Regular cardiac myocyte (primary cell): ENCODE data around the gene LTA. TPM values are rescaled to one million over a fixed set of nuclear protein-coding genes. Genes with fewer than 3 reads are reported as not detected.

Experiments used
- total RNA-seq: library from RNA; depleted of rRNA; stranded (reverse); fragments of >200 nt; gene quantifications from 2 replicates; pipeline ENCODE4 v1.2.3, GENCODE V29; 2014

Gene LTA, protein sequence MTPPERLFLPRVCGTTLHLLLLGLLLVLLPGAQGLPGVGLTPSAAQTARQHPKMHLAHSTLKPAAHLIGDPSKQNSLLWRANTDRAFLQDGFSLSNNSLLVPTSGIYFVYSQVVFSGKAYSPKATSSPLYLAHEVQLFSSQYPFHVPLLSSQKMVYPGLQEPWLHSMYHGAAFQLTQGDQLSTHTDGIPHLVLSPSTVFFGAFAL
- total RNA-seq = not detected in 2 replicates

DNA sequence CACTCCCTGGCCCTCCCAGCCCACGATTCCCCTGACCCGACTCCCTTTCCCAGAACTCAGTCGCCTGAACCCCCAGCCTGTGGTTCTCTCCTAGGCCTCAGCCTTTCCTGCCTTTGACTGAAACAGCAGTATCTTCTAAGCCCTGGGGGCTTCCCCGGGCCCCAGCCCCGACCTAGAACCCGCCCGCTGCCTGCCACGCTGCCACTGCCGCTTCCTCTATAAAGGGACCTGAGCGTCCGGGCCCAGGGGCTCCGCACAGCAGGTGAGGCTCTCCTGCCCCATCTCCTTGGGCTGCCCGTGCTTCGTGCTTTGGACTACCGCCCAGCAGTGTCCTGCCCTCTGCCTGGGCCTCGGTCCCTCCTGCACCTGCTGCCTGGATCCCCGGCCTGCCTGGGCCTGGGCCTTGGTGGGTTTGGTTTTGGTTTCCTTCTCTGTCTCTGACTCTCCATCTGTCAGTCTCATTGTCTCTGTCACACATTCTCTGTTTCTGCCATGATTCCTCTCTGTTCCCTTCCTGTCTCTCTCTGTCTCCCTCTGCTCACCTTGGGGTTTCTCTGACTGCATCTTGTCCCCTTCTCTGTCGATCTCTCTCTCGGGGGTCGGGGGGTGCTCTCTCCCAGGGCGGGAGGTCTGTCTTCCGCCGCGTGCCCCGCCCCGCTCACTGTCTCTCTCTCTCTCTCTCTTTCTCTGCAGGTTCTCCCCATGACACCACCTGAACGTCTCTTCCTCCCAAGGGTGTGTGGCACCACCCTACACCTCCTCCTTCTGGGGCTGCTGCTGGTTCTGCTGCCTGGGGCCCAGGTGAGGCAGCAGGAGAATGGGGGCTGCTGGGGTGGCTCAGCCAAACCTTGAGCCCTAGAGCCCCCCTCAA is at the start of gene LTA:
Gene LTA (plus strand): TSS at position 249 of the 871 bp plus-strand sequence. CDS start 454 bp downstream, at position 703.

DNA sequence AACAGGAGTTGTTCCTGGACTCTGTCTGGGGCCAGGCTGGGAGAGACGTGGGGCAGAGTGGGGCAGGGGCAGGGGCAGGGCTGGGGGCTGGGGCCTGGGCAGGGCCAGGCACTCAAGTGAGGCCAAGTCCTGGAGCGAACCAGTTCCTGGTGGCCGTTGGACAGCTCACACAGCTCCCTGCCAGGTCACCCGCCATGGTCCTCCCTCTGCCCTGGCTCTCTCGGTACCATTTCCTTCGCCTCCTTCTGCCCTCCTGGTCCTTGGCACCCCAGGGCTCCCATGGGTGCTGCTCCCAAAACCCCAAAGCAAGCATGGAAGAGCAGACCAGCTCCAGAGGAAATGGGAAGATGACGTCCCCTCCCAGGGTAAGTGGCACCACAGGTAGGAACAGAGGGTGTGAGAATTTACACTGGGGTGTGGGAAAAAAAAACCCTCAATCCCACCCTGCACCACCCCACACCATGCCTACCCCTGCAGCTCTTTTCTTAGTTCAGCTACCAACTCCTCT is 43.2 kb upstream of the LTA start, which contains the start of gene MCCD1:
Gene MCCD1 (plus strand): TSS at position 142 of the 508 bp plus-strand sequence. CDS start 53 bp downstream, at position 195.

DNA sequence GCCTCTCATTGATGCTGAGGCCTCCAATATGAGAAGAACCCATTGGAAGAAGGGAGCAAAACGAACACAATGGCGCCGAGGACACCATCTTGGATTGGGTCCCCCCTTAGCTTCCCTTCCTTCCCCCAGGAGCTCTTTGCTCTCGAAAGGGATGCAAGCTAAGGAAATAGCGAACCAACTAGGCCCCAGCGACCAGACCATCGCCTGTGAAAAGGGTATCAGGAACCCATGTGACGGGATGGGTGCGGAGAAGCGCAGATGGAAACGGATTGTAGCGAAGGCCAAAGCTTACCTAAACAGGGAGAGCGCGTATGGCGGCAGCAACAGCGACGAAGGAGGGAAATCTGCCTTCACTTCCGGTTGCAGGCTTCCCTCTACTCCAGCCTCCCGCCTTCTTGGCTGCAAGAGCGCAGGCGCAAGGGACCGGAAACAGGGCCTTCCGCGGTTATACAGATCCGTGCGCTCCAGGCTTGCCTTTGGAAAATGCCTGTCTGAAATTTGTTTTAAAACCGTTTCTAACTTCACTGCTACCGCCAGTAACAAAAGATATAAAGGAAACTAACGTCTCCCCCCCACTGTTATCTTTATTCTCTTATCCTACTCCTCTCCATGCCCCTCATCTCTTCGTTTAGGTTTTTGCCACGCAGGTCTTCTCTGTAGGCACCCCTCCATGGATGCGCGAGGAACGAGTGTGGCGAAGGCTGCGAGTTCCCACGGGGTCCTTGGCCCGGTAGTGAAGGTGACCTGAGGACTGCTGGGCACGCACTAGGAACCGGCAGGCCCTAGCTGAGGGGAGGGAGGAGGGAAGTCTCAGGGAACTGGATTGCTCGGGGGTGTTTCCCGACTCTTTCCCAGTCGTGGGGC is 30.2 kb upstream of the LTA start, which contains the start of gene DDX39B:
Gene DDX39B (minus strand): TSS at position 346 of the 864 bp plus-strand sequence. CDS start 1,471 bp downstream, outside the sequence.

DNA sequence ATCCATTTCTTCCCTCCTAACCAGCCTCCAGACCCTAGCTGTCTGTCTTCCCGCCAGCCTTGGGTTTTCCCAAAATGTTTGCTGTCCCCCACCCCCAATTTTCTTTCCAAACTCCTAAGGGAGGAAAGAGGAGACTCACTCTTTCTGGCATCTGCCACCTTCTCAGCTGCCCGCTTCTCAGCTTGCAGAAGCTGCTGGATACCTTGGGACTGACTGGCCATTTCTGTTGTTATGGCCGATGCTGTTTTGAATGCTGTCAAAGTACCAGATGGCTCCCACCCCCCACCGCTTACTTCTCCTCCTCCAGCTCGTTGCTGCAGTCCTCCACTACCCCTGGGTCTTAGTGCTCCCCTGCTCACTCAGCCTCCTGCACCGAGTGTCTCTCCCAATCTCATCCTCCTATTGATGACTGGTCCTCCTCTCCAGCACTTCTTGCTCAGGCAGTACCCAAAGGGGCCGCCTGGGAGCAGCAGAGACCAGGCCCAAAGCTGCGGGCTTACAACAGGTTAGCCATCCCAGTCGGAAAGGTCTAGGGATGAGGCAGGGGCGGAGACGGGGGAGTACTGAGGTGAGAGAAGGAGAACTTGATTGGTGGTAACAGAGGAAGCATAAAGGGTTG is 25.6 kb upstream of the LTA start, which contains the start of gene ATP6V1G2:
Gene ATP6V1G2 (minus strand): TSS at position 270 of the 619 bp plus-strand sequence. CDS start 49 bp downstream, at position 221.

DNA sequence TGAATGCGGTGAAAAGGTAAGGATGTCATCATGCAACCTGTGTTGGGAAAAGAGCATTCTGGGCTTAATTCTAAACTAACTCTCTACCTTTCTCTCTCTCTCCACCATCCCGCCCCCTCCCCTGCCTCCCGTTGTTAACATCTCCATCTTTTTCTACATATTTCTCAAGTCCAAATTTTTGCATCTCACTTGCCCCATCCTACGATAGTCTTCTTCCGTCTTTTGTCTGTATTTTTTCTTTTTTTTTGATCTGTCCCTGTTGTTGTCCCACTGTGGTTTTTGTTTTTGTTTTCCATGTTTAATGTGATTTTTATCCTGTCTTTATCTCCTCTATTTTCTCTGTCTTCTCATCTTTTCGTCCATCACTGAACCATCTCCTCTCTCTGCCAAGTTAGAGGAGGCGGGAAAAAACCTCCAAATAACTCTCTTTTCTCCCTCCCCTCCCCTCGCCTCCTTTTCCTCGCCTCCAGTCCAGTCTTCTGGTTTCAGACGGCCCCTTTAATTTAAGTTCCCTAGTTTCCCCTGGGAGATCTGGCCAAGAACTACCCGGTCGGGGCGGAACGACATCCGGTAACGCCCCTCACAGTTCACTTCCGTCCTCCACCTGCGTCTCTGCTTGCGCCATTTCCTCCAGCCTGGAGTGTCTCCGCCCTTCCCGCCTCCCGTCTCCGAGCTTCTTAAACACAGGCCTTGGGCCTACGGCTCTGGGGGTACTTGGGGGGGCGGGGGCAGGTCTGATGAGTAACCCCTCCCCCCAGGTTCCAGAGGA is 24.9 kb upstream of the LTA start, which contains the start of gene NFKBIL1:
Gene NFKBIL1 (plus strand): TSS at position 651 of the 769 bp plus-strand sequence. CDS start 87 bp downstream, at position 738.

DNA sequence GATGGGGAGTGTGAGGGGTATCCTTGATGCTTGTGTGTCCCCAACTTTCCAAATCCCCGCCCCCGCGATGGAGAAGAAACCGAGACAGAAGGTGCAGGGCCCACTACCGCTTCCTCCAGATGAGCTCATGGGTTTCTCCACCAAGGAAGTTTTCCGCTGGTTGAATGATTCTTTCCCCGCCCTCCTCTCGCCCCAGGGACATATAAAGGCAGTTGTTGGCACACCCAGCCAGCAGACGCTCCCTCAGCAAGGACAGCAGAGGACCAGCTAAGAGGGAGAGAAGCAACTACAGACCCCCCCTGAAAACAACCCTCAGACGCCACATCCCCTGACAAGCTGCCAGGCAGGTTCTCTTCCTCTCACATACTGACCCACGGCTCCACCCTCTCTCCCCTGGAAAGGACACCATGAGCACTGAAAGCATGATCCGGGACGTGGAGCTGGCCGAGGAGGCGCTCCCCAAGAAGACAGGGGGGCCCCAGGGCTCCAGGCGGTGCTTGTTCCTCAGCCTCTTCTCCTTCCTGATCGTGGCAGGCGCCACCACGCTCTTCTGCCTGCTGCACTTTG is 3.3 kb downstream of the LTA start, which contains the start of gene TNF:
Gene TNF (plus strand): TSS at position 231 of the 567 bp plus-strand sequence. CDS start 177 bp downstream, at position 408.

DNA sequence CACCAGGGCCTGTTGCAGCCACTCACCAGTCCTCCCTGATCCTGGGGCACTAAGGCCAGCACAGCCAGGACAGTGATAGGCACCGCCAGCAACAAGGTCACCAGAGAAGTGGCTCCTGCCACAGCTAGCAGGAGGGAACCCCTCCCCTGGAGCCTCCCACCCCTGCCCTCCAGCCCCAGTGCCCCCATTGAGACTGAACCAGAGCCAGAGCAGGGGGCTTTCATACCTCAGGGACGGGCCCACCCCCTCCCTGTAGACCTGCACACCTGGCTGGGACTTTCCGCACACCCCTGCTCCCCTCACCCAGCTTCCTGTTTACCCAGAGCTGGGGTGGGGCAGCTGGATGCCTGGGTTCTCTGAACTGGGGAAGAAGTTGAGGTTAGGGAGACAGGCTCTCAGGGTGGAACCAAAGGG is 10.1 kb downstream of the LTA start, which contains the start of gene LTB:
Gene LTB (minus strand): TSS at position 195 of the 414 bp plus-strand sequence. CDS start 7 bp downstream, at position 188.

DNA sequence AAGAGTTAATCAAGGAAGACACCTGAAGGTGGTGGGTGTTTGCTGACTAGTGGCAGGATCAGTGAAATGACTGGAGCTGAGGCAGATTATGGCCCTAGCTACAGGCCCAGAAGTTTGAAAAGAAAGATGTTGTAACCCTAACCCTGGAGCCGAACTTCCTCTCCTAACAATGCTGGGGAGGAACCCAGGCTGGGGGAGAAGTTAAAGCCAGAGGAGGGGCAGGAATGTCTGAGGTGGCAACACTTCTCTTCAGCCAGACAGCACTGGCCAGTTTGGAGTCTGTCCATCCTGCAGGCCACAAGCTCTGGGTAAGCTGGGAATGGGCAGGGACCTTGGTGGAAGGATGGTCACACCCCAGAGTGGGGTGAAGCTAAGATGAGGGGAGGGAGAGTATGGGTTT is 13.9 kb downstream of the LTA start, which contains the start of gene LST1:
Gene LST1 (plus strand): TSS at position 270 of the 400 bp plus-strand sequence. CDS start 1,023 bp downstream, outside the sequence.

DNA sequence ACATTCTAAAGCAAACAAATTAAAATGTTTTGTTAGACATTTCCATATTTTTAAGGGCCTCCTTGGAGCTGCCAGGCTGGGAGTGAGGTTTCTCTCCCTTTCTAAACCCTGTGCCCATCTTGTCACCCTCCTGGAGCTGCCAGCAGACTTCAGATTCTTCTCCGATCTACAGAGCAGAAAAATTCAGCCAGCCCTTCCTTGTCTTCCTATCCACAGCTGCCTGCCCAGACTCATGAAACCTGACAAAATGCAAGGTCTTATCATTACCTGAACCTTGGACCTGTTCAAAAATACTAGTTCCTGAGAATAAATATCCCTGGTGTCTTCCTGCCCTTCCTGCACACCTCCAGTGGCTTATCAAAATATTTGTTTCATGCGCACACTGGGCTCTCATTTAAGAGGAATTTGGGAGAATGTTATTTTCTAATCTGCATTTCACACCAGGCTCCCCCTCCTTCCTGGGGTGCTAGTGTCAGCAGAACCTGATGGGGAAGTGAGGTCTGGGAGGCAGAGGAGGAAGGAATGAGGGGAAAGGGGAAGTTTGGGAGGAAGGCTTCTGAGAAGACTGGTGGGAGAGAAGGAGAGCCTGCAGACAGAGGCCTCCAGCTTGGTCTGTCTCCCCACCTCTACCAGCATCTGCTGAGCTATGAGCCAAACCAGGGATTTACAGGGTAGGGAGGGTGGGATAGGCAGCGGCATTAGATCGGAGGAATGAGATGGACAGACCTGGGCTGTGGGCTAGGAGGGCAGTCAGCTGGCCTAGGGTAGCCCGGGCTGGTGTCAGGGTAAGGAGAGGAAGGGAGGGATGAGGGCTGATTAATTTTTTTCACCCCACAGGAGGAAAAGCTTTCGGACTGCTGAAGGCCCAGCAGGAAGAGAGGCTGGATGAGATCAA is 42.8 kb downstream of the LTA start, which contains the start of gene AIF1:
Gene AIF1 (plus strand): TSS at position 551 of the 895 bp plus-strand sequence. CDS start 96 bp downstream, at position 647.

DNA sequence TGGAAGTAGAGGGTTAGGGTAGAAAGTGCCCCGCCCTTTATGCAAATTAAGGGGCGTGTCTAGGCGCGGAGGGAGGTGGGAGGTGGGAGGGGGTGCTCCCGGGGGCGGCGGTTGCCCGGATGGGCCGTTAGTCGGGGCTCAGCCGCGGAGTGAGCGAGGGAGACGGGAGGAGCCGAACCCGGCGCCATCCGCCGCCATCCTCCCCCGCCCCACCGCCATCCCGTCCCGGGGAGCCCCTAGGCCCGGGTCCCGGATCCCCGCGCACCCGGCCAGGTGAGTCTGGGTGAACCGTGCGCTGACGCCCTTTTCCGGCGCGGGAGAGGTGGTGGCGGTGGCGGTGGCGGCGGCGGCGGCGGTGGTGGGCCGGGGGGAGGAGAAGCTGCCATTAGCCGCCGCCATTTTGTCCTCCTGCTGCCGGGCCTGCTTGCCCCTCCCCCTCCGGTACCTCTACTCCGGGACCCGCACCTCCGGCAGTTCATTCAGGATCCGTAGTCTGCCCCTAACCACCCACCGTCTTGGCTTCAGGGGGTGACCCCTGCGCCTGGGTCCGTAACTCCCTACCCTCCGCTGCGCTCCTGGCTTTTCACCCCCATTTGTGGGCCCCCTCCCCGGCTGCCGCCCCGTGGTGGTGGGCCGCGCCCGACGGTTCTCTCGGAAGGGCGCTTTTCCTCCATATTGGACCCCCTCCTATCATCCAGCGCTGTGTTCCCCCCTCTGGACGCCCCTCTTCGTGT is 48.7 kb downstream of the LTA start, which contains the start of gene PRRC2A:
Gene PRRC2A (plus strand): TSS at position 130 of the 734 bp plus-strand sequence. CDS start 2,075 bp downstream, outside the sequence.

Other genes starting within 250 kb of the LTA start
- gene HLA-B, start 215.1 kb upstream of the LTA start, total RNA-seq = 116 and 206 TPM in 2 replicates
- gene MICA, start 168.7 kb upstream of the LTA start, total RNA-seq = 45.1 and 62.3 TPM in 2 replicates
- 9.0 and 20.7 TPM in 2 replicates for gene MICB, start 74.1 kb upstream of the LTA start, total RNA-seq
- not detected in 2 replicates for gene MCCD1, start 43.3 kb upstream of the LTA start, total RNA-seq
- gene DDX39B, start 30.3 kb upstream of the LTA start, total RNA-seq = 156 and 555 TPM in 2 replicates
- 1.2 and 5.1 TPM in 2 replicates for gene ATP6V1G2, start 25.7 kb upstream of the LTA start, total RNA-seq
- 19.7 and 32.7 TPM in 2 replicates for gene NFKBIL1, start 24.7 kb upstream of the LTA start, total RNA-seq
- not detected in 2 replicates for gene TNF, start 3.3 kb downstream of the LTA start, total RNA-seq
- 0.28 TPM in 1 of 2 replicates, not detected in the other for gene LTB, start 10.1 kb downstream of the LTA start, total RNA-seq
- gene LST1, start 14.0 kb downstream of the LTA start, total RNA-seq = not detected in 2 replicates
- gene NCR3, start 20.7 kb downstream of the LTA start, total RNA-seq = not detected in 2 replicates
- gene AIF1, start 42.9 kb downstream of the LTA start, total RNA-seq = not detected in 2 replicates
- 19.7 and 31.1 TPM in 2 replicates for gene PRRC2A, start 48.4 kb downstream of the LTA start, total RNA-seq
- 90.5 and 111 TPM in 2 replicates for gene BAG6, start 80.4 kb downstream of the LTA start, total RNA-seq
- 0.28 and 1.2 TPM in 2 replicates for gene APOM, start 83.6 kb downstream of the LTA start, total RNA-seq
- 21.9 and 23.4 TPM in 2 replicates for gene C6orf47, start 88.5 kb downstream of the LTA start, total RNA-seq
- 14.1 and 22.2 TPM in 2 replicates for gene GPANK1, start 92.7 kb downstream of the LTA start, total RNA-seq
- 93.0 and 140 TPM in 2 replicates for gene CSNK2B, start 93.8 kb downstream of the LTA start, total RNA-seq
- gene LY6G5B, start 97.7 kb downstream of the LTA start, total RNA-seq = 2.0 and 2.3 TPM in 2 replicates
- gene LY6G5C, start 108.8 kb downstream of the LTA start, total RNA-seq = 0.38 and 1.7 TPM in 2 replicates
- 47.1 and 56.7 TPM in 2 replicates for gene ABHD16A, start 131.0 kb downstream of the LTA start, total RNA-seq
- not detected in 2 replicates for gene LY6G6F, start 134.6 kb downstream of the LTA start, total RNA-seq
- not detected in 2 replicates for gene LY6G6D, start 143.1 kb downstream of the LTA start, total RNA-seq
- under 0.01 TPM in 1 of 2 replicates, not detected in the other for gene LY6G6C, start 149.5 kb downstream of the LTA start, total RNA-seq
- 0.28 TPM in 1 of 2 replicates, not detected in the other for gene MPIG6B, start 151.1 kb downstream of the LTA start, total RNA-seq
- 58.1 and 70.5 TPM in 2 replicates for gene DDAH2, start 157.0 kb downstream of the LTA start, total RNA-seq
- gene CLIC1, start 164.2 kb downstream of the LTA start, total RNA-seq = 711 and 1,283 TPM in 2 replicates
- gene MSH5, start 167.7 kb downstream of the LTA start, total RNA-seq = 4.4 and 5.4 TPM in 2 replicates
- gene SAPCD1, start 190.4 kb downstream of the LTA start, total RNA-seq = 0.19 and 0.85 TPM in 2 replicates
- under 0.01 TPM in 1 of 2 replicates, not detected in the other for gene VWA7, start 205.0 kb downstream of the LTA start, total RNA-seq
- 32.4 and 91.3 TPM in 2 replicates for gene VARS1, start 223.5 kb downstream of the LTA start, total RNA-seq
- 18.0 and 46.2 TPM in 2 replicates for gene LSM2, start 234.7 kb downstream of the LTA start, total RNA-seq
- 1.3 and 2.8 TPM in 2 replicates for gene HSPA1L, start 243.0 kb downstream of the LTA start, total RNA-seq
- 87.9 and 192 TPM in 2 replicates for gene HSPA1A, start 243.3 kb downstream of the LTA start, total RNA-seq